ENCODE results near the gene PAPOLB. TPM values are rescaled to one million over a fixed set of nuclear protein-coding genes. Genes with fewer than 3 reads are reported as not detected.

PAPOLB gene
- total RNA-seq, 2 experiments from 2014 or later: not detected

GRCh38 chr7:4819560-4820404 is 42.0 kb downstream of the PAPOLB start:
- Mint-ChIP-seq H3K27ac (no peak overlapping the region), H3K4me1 (no peaks in the 10 kb centered on the region), H3K36me3 (no peaks in the 10 kb centered on the region)

GRCh38 chr7:4818000-4818794 is 43.6 kb downstream of the PAPOLB start:
- H3K36me3 Mint-ChIP-seq: no peaks in the 10 kb centered on the region
- no peaks in the 10 kb centered on the region for H3K9me3 Mint-ChIP-seq
- no peak overlapping the region for H3K4me3 Mint-ChIP-seq
- H3K4me1 Mint-ChIP-seq: no peaks in the 10 kb centered on the region
- POLR2A ChIA-PET: no interaction called here
- peaks cover 11% of the 10 kb centered on the region for H3K27me3 Mint-ChIP-seq
- ATAC-seq (ENCODE audit: low read depth): no peak
- no peak for DNase-seq
- no peak overlapping the region for H3K27ac Mint-ChIP-seq

More at GRCh38 chr7:4819560-4820404, 42.0 kb downstream of the PAPOLB start:
- no peaks in the 10 kb centered on the region for H3K9me3 Mint-ChIP-seq
- no peak for ATAC-seq (ENCODE audit: low read depth)
- no peak for DNase-seq
- POLR2A ChIA-PET: no interaction called here
- no peak overlapping the region for H3K4me3 Mint-ChIP-seq
- H3K27me3 Mint-ChIP-seq: no peaks in the 10 kb centered on the region

GRCh38 chr7:4817178-4817901 is 44.5 kb downstream of the PAPOLB start:
- POLR2A ChIA-PET: no interaction called here
- Mint-ChIP-seq H3K4me1 (no peaks in the 10 kb centered on the region), H3K9me3 (peaks cover 3% of the 10 kb centered on the region), H3K27ac (no peak overlapping the region), H3K36me3 (no peaks in the 10 kb centered on the region), H3K27me3 (peaks cover 14% of the 10 kb centered on the region), H3K4me3 (no peak overlapping the region)
- DNase-seq: no peak
- ATAC-seq (ENCODE audit: low read depth): no peak

- Mint-ChIP-seq H3K4me1 (no peaks in the 10 kb centered on the region), H3K9me3 (peaks cover 3% of the 10 kb centered on the region), H3K4me3 (no peak overlapping the region), H3K27ac (no peak overlapping the region), H3K27me3 (peaks cover 14% of the 10 kb centered on the region), H3K36me3 (no peaks in the 10 kb centered on the region)
- DNase-seq (no peak), ATAC-seq (ENCODE audit: low read depth) (no peak)
- POLR2A ChIA-PET: no interaction called here
Observed at GRCh38 chr7:4816419-4817080, 45.3 kb downstream of the PAPOLB start.

- DNase-seq (no peak), ATAC-seq (ENCODE audit: low read depth) (no peak)
- H3K27ac Mint-ChIP-seq: no peak overlapping the region
- no peak overlapping the region for H3K4me3 Mint-ChIP-seq
- H3K4me1 Mint-ChIP-seq: no peaks in the 10 kb centered on the region
- peaks cover 3% of the 10 kb centered on the region for H3K9me3 Mint-ChIP-seq
- peaks cover 14% of the 10 kb centered on the region for H3K27me3 Mint-ChIP-seq
- POLR2A ChIA-PET: no interaction called here
- H3K36me3 Mint-ChIP-seq: no peaks in the 10 kb centered on the region
Observed at GRCh38 chr7:4815609-4816418, 46.0 kb downstream of the PAPOLB start.

- H3K4me1 Mint-ChIP-seq: no peaks in the 10 kb centered on the region
- ATAC-seq (ENCODE audit: low read depth) (no peak), DNase-seq (no peak)
- H3K27me3 Mint-ChIP-seq: peaks cover 14% of the 10 kb centered on the region
- POLR2A ChIA-PET: no interaction called here
- no peak overlapping the region for H3K4me3 Mint-ChIP-seq
- peaks cover 3% of the 10 kb centered on the region for H3K9me3 Mint-ChIP-seq
- no peak overlapping the region for H3K27ac Mint-ChIP-seq
- H3K36me3 Mint-ChIP-seq: no peaks in the 10 kb centered on the region
Observed at GRCh38 chr7:4815121-4815520, 46.7 kb downstream of the PAPOLB start.

- peak; percentile 50 for ATAC-seq (ENCODE audit: low read depth)
- DNase-seq: no peak
- Mint-ChIP-seq H3K27me3 (peaks cover 17% of the 10 kb centered on the region), H3K9me3 (peaks cover 3% of the 10 kb centered on the region), H3K36me3 (no peaks in the 10 kb centered on the region), H3K4me3 (no peak overlapping the region), H3K27ac (no peak overlapping the region), H3K4me1 (peaks cover 2% of the 10 kb centered on the region)
- POLR2A ChIA-PET: no interaction called here
Observed at GRCh38 chr7:4814433-4814832, 47.4 kb downstream of the PAPOLB start.

GRCh38 chr7:4809666-4810065 is 52.2 kb downstream of the PAPOLB start:
- Mint-ChIP-seq H3K36me3 (no peaks in the 10 kb centered on the region), H3K9me3 (peaks cover 3% of the 10 kb centered on the region), H3K27ac (no peak overlapping the region), H3K4me3 (peak overlapping the region; percentile 47), H3K27me3 (peaks cover 41% of the 10 kb centered on the region), H3K4me1 (peaks cover 5% of the 10 kb centered on the region)
- DNase-seq (no peak), ATAC-seq (ENCODE audit: low read depth) (no peak)
- POLR2A ChIA-PET: no interaction called here

GRCh38 chr7:4809091-4809591 is 52.7 kb downstream of the PAPOLB start:
- DNase-seq (no peak), ATAC-seq (ENCODE audit: low read depth) (peak; percentile 70)

GRCh38 chr7:4808565-4808964 is 53.3 kb downstream of the PAPOLB start:
- peaks cover 34% of the 10 kb centered on the region for H3K27me3 Mint-ChIP-seq
- H3K4me3 Mint-ChIP-seq: peak overlapping the region; percentile 13
- peaks cover 5% of the 10 kb centered on the region for H3K4me1 Mint-ChIP-seq
- H3K36me3 Mint-ChIP-seq: no peaks in the 10 kb centered on the region
- H3K9me3 Mint-ChIP-seq: peaks cover 3% of the 10 kb centered on the region
- no peak for DNase-seq
- H3K27ac Mint-ChIP-seq: no peak overlapping the region
- no peak for ATAC-seq (ENCODE audit: low read depth)
- POLR2A ChIA-PET: no interaction called here

More at GRCh38 chr7:4809091-4809591, 52.7 kb downstream of the PAPOLB start:
- Mint-ChIP-seq H3K27ac (no peak overlapping the region), H3K36me3 (no peaks in the 10 kb centered on the region), H3K27me3 (peaks cover 39% of the 10 kb centered on the region), H3K4me1 (peaks cover 5% of the 10 kb centered on the region), H3K9me3 (peaks cover 3% of the 10 kb centered on the region), H3K4me3 (peak overlapping the region; percentile 76)
- POLR2A ChIA-PET: no interaction called here

GRCh38 chr7:4808026-4808425 is 53.8 kb downstream of the PAPOLB start:
- POLR2A ChIA-PET: no interaction called here
- Mint-ChIP-seq H3K36me3 (no peaks in the 10 kb centered on the region), H3K4me3 (no peak overlapping the region), H3K27me3 (peaks cover 28% of the 10 kb centered on the region), H3K9me3 (peaks cover 3% of the 10 kb centered on the region), H3K4me1 (peaks cover 5% of the 10 kb centered on the region), H3K27ac (no peak overlapping the region)
- DNase-seq: no peak
- ATAC-seq (ENCODE audit: low read depth): no peak

Data from activated naive CD8-positive, alpha-beta T cell treated with anti-CD3 and anti-CD28 coated beads, Interleukin-2, amount 10 ng/mL, durations not matched to agents 7 days and 5 days (primary cell).